Common myeloid progenitor, CD34-positive (primary cell): Measurements from ENCODE around the gene PRDM16.

ENCODE experiments used
- CTCF ChIA-PET: fragments of 350-600 bp; sonication (Branson Sonifier 250); formaldehyde crosslinking; loops from one replicate; lab custom pipeline; 2021; ENCODE audit warnings: antibody characterized with exemption; lab: Charles Lee
- POLR2A ChIA-PET: fragments of 350-600 bp; sonication (Branson Sonifier 250); formaldehyde crosslinking; loops from one replicate; lab custom pipeline; 2021; ENCODE audit warnings: antibody characterized with exemption; lab: Charles Lee
- DNase-seq, 3 donors: peaks; one replicate each; pipeline versions ENCODE4 v3.0.0 to v3.0.0-alpha.2; 2013
- H3K27ac ChIP-seq, 2 experiments: 1 replicate in 1 of 2; 2 replicates in 1 of 2; pipeline ENCODE4 v1.7.0; 2013; ENCODE audit warnings: inconsistent platforms in 2 of 2, low read length in 2 of 2, mild to moderate bottlenecking in 2 of 2, low read depth in 1 of 2, moderate library complexity in 1 of 2; ENCODE audit not compliant: severe bottlenecking in 2 of 2, insufficient read depth in 1 of 2, poor library complexity in 1 of 2
- H3K27me3 ChIP-seq, 5 experiments: replicated peaks in 2 of 5; 1 replicate in 3 of 5; 2 replicates in 2 of 5; pipeline versions ENCODE4 v1.6.1 to v1.7.0; 2013; ENCODE audit warnings: low read length in 4 of 5, mild to moderate bottlenecking in 2 of 5, moderate library complexity in 2 of 5, inconsistent platforms in 1 of 5; ENCODE audit not compliant: insufficient read depth in 5 of 5, control insufficient read depth in 4 of 5
- H3K36me3 ChIP-seq, 4 experiments: 1 replicate in 2 of 4; 2 replicates in 2 of 4; pipeline versions ENCODE4 v1.6.1 to v1.7.0; 2013; ENCODE audit warnings: low read length in 3 of 4, control low read depth in 1 of 4, mild to moderate bottlenecking in 1 of 4; ENCODE audit not compliant: control insufficient read depth in 4 of 4, insufficient read depth in 4 of 4
- H3K4me1 ChIP-seq, 4 experiments: 1 replicate in 3 of 4; 2 replicates in 1 of 4; pipeline versions ENCODE4 v1.6.1 to v1.7.1; 2013; ENCODE audit warnings: low read length in 3 of 4, mild to moderate bottlenecking in 3 of 4, control low read depth in 1 of 4, inconsistent platforms in 1 of 4, moderate library complexity in 1 of 4; ENCODE audit not compliant: control insufficient read depth in 4 of 4, insufficient read depth in 4 of 4; ENCODE audit errors: control extremely low read depth in 1 of 4
- H3K4me3 ChIP-seq, 7 experiments: 1 replicate in 4 of 7; 2 replicates in 3 of 7; pipeline versions ENCODE4 v1.5.1 to v1.7.0; 2013; ENCODE audit warnings: mild to moderate bottlenecking in 7 of 7, low read length in 6 of 7, moderate library complexity in 6 of 7, inconsistent platforms in 2 of 7, low read depth in 2 of 7, control low read depth in 1 of 7; ENCODE audit not compliant: insufficient read depth in 4 of 7, control insufficient read depth in 1 of 7; ENCODE audit errors: extremely low read depth in 1 of 7
- H3K9me3 ChIP-seq, 5 experiments: 1 replicate in 4 of 5; 2 replicates in 1 of 5; pipeline versions ENCODE4 v1.6.1 to v1.7.1; 2013; ENCODE audit warnings: low read length in 4 of 5, mild to moderate bottlenecking in 2 of 5, inconsistent platforms in 1 of 5, low read depth in 1 of 5, moderate library complexity in 1 of 5; ENCODE audit not compliant: control insufficient read depth in 4 of 5, insufficient read depth in 2 of 5; ENCODE audit errors: control extremely low read depth in 1 of 5
- WGBS: methylation state at CpG from one replicate; pipeline ENCODE4 v1.1.5; 2013; ENCODE audit not compliant: insufficient coverage; 5-methylcytosine and 5-hydroxymethylcytosine counted together

PRDM16 gene

DNA sequence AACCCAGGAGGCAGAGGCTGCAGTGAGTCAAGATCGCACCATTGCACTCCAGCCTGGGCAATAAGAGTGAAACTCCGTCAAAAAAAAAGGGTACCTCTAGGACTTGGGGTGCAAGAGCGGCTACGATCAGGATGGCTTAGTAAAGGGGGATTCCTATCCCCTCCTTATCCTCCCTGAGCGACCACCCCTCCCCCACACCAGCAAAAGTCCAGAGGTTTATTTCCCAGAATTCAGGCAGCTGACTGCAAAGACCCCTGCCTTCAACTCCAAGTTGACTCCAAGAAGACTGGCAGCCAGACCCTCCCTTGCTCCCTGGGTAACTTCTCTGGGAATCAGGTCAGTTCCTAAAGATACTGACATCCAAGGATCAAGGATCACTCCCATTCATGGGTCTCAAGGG, 12.4 kb upstream of the PRDM16 start:
- Histone ChIP-seq H3K4me1 (no peaks in the 10 kb centered on the region), H3K27me3 (no peaks in the 10 kb centered on the region), H3K27ac (no peak overlapping the region), H3K4me3 (no peak overlapping the region), H3K9me3 (peaks cover 0 to 5% (median 0%) of the 10 kb centered on the region in 5 experiments), H3K36me3 (no peaks in the 10 kb centered on the region)
- ChIA-PET POLR2A (no interaction called here), CTCF (no interaction called here)
- no peak for DNase-seq
- 96% methylated on average over 4 of the region's 5 CpGs for WGBS

DNA sequence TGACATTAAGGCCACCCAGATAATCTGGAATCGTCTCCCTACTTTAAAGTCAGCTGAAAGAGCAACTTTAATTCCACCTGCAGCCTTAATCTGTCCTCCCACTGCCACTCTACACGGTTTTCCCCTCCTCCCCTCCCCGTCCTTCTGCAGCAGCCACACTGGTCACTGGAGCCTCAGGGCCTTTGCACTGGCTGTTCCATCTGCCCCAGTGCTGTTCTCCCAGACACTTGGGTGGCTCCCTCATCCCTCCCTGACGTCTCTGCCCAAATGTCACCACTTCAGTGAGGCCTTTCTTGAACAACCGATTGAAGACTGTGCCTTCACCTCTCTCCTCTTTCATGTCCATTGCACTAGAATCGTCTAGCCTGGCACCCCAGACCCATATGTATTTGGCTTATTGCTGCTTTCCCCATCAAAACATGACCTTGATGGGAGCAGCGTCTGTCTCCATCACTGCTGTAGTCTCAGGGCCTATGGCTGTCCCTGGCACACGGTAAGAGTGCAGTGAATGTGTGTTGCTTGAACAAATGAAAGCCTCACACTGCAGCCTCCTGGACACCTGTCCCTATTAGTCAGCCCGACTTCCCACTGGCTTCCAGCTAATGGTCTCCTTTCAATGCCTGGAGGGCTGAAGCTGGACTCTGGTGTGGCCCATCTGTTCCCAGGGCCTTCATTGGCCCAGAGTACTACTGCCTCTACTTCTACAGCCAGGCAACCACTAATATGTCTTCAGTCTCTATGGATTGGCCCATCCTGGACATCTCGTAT, 10.6 kb upstream of the PRDM16 start:
- no peak for DNase-seq
- H3K9me3 ChIP-seq: no peaks in the 10 kb centered on the region
- H3K36me3 ChIP-seq: no peaks in the 10 kb centered on the region
- no peak overlapping the region for H3K4me3 ChIP-seq
- WGBS: 94% methylated on average over 9 of the region's 10 CpGs
- no peak overlapping the region for H3K27ac ChIP-seq
- H3K4me1 ChIP-seq: no peaks in the 10 kb centered on the region
- POLR2A ChIA-PET: no interaction called here
- CTCF ChIA-PET: no interaction called here
- no peaks in the 10 kb centered on the region for H3K27me3 ChIP-seq

- Histone ChIP-seq H3K4me3 (no peak overlapping the region), H3K9me3 (no peaks in the 10 kb centered on the region), H3K4me1 (no peaks in the 10 kb centered on the region), H3K27ac (no peak overlapping the region), H3K36me3 (no peaks in the 10 kb centered on the region), H3K27me3 (no peaks in the 10 kb centered on the region)
- POLR2A ChIA-PET: no interaction called here
- CTCF ChIA-PET: no interaction called here
- DNase-seq: no peak
- WGBS: 100% methylated on average over 9 of the region's 9 CpGs
These were observed 8.9 kb upstream of the PRDM16 start for GRCh38 chr1:3060127-3060526.

DNA sequence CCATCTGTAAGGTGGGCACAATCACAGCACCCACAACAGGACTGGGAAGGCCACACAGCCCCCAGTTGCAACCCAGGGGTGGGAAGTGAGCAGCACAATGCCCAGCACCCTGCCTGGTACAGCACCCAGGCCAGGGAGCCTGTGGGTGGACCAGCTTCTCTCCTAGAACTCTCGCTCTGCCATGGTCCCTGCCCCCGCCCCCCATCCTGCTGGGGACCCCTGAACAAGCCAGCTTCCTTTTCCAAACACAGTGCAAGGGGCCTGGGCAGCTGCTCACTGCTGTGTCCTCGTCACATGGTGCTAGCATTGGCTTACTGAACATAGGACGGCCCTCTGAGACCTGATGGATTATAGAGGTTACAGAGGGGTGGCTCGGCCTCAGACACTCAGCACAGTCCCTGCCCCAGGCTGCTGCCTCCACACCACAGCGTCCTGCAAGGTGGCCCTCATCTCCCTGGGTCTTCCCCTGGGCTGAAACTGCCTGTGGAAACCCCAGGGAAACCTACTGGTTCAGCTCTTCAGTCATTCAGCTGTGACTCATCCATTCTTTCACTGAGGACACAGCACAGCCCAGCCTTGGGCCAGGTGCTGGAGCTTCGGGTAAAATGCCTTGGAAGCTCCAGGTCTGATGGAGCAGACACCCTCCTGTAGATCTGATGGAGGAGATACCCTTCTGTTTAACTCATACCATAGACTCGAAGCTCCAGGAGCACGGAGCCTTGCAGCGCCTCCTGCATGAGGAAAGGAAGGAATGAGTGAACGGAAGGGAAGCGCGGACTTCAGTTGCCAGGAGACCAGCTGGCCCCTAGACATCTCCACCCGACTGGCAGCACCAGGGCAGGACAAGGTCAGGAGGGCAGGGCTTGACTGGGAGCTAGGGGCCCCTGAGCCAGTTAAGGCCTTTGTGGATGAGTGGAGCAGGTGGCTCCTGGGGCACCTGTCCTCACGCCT, 8.1 kb upstream of the PRDM16 start:
- POLR2A ChIA-PET: interaction anchor here (0.5 kb wide), 1 partner anchor 164 kb away, joined by 5 read pairs; no protein-coding TSS in a partner anchor

DNA sequence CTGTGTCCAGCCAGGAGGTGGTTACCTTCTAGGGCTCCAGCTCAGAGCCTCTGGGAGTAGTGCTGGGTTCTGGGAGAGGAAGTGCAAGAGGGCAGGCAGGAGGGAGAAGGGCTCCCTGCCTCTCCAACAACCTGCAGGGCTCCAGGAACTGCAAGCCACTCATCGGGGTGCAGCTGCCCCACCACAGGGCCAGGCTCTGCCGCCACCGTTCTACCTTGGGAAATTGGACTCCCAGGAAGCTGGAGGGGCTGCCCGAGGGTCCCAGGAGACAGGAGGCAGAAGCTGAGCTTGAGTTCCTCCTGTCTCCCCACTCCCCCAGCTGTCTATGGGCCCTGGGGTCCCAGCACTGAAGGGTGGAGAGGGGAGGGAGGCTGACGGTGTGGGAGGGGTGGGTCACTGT, 7.4 kb upstream of the PRDM16 start:
- WGBS: 94% methylated on average over 3 of the region's 5 CpGs
- Histone ChIP-seq H3K27me3 (peaks cover 0 to 6% (median 0%) of the 10 kb centered on the region in 5 experiments), H3K4me1 (peaks cover 0 to 4% (median 0%) of the 10 kb centered on the region in 4 experiments), H3K9me3 (no peaks in the 10 kb centered on the region), H3K4me3 (no peak overlapping the region), H3K36me3 (no peaks in the 10 kb centered on the region), H3K27ac (no peak overlapping the region)
- DNase-seq: no peak
- ChIA-PET CTCF (interaction anchor here (1.4 kb wide), 1 partner anchor 34 kb away, joined by 3 read pairs; no protein-coding TSS in a partner anchor), POLR2A (no interaction called here)

More for the DNA sequence above, 8.1 kb upstream of the PRDM16 start:
- H3K27me3 ChIP-seq: no peaks in the 10 kb centered on the region
- H3K9me3 ChIP-seq: no peaks in the 10 kb centered on the region
- no peaks in the 10 kb centered on the region for H3K4me1 ChIP-seq
- no peaks in the 10 kb centered on the region for H3K36me3 ChIP-seq
- no peak overlapping the region for H3K4me3 ChIP-seq
- H3K27ac ChIP-seq: no peak overlapping the region
- WGBS: 96% methylated on average over 15 of the region's 15 CpGs
- DNase-seq: no peak
- CTCF ChIA-PET: interaction anchor here (0.8 to 1.4 kb wide), 2 partner anchors 33 to 245 kb away, joined by 3 read pairs; no protein-coding TSS in a partner anchor

- no peak for DNase-seq
- no peaks in the 10 kb centered on the region for H3K36me3 ChIP-seq
- no peaks in the 10 kb centered on the region for H3K9me3 ChIP-seq
- peaks cover 0 to 8% (median 2%) of the 10 kb centered on the region in 4 experiments for H3K4me1 ChIP-seq
- CTCF ChIA-PET: interaction anchor here (1.4 kb wide), 1 partner anchor 35 kb away, joined by 3 read pairs; no protein-coding TSS in a partner anchor
- no peak overlapping the region for H3K27ac ChIP-seq
- H3K27me3 ChIP-seq: peaks cover 0 to 11% (median 4%) of the 10 kb centered on the region in 5 experiments
- 95% methylated on average over 19 of the region's 21 CpGs for WGBS
- POLR2A ChIA-PET: no interaction called here
- H3K4me3 ChIP-seq: no peak overlapping the region
These were observed 6.9 kb upstream of the PRDM16 start for GRCh38 chr1:3061981-3062615.
